K562 (cell line): ENCODE data around the gene PLA2G12B. TPM values are rescaled to one million over a fixed set of nuclear protein-coding genes. Genes with fewer than 3 reads are reported as not detected.

Experiments used
- BCOR ChIP-seq: fragments of 450-650 bp; IDR thresholded peaks from 2 replicates; pipeline ENCODE4 v1.6.1; 2016
- CHCHD3 ChIP-seq: fragments of 250-450 bp; sonication (Bioruptor Pico); IDR thresholded peaks from 2 replicates; pipeline ENCODE4 v2.1.2; 2022; ENCODE audit warnings: mild to moderate bottlenecking
- CHD2 ChIP-seq: IDR thresholded peaks from 2 replicates; pipeline ENCODE4 v1.6.1; 2011; ENCODE audit warnings: low read depth, low read length
- FOSL1 ChIP-seq: fragments of 200-800 bp; sonication (Bioruptor generic); conservative IDR thresholded peaks from 2 replicates; pipeline ENCODE4 v1.6.1; 2016; ENCODE audit warnings: missing genetic modification characterization, missing compliant biosample characterization
- GATA2 ChIP-seq: sonication (generic); formaldehyde crosslinking; IDR thresholded peaks from 2 replicates; pipeline ENCODE4 v1.4.0; 2020; ENCODE audit warnings: mild to moderate bottlenecking, missing genetic modification reagents
- GTF2E2 ChIP-seq: fragments of 200-800 bp; sonication (Bioruptor generic); IDR thresholded peaks from 2 replicates; pipeline ENCODE4 v1.6.1; 2016; ENCODE audit warnings: missing genetic modification characterization, missing compliant biosample characterization
- HDAC8 ChIP-seq: fragments of 450-650 bp; IDR thresholded peaks from 2 replicates; pipeline ENCODE4 v1.6.1; 2016; ENCODE audit warnings: mild to moderate bottlenecking, missing genetic modification characterization, moderate library complexity, missing compliant biosample characterization
- JUNB ChIP-seq: fragments of 450-650 bp; formaldehyde crosslinking; conservative IDR thresholded peaks from 2 replicates; pipeline ENCODE4 v1.4.0; 2020; ENCODE audit warnings: mild to moderate bottlenecking
- MEF2D ChIP-seq: conservative IDR thresholded peaks from 2 replicates; pipeline ENCODE4 v1.6.1; 2016; ENCODE audit warnings: low read depth, missing genetic modification characterization, missing compliant biosample characterization
- NCOA2 ChIP-seq, 2 experiments: fragments of 450-650 bp; IDR thresholded peaks; 2 replicates each; pipeline ENCODE4 v1.6.1; 2018; ENCODE audit warnings: mild to moderate bottlenecking in 2 of 2, moderate library complexity in 1 of 2; ENCODE audit not compliant: partially characterized antibody in 2 of 2
- NFRKB ChIP-seq: fragments of 450-650 bp; IDR thresholded peaks from 2 replicates; pipeline ENCODE4 v1.6.1; 2016; ENCODE audit warnings: low read depth
- POLR2AphosphoS5 ChIP-seq: IDR thresholded peaks from 2 replicates; pipeline ENCODE4 v1.6.1; 2011; ENCODE audit warnings: mild to moderate bottlenecking, low read depth, low read length, moderate library complexity; ENCODE audit not compliant: control insufficient read depth, insufficient read depth
- SP2 ChIP-seq: IDR thresholded peaks from 2 replicates; pipeline ENCODE4 v1.6.1; 2011; ENCODE audit warnings: mild to moderate bottlenecking, low read depth, low read length, moderate library complexity; ENCODE audit not compliant: poor library complexity, severe bottlenecking; ENCODE audit errors: extremely low read depth
- SRF ChIP-seq, 2 experiments: fragments of 250-450, 450-650 bp in 1 of 2; sonication (Bioruptor Pico) in 1 of 2; sonication (generic) in 1 of 2; formaldehyde crosslinking; IDR thresholded peaks; 2 replicates each; pipeline versions ENCODE4 v1.5.0 to v1.5.1; 2020 to 2022; ENCODE audit warnings: mild to moderate bottlenecking in 1 of 2, missing genetic modification reagents in 1 of 2
- TAF15 ChIP-seq: fragments of 200-400 bp; formaldehyde crosslinking; IDR thresholded peaks from 2 replicates; pipeline ENCODE4 v1.6.1; 2017; ENCODE audit warnings: mild to moderate bottlenecking, low read depth, low read length, moderate library complexity
- U2AF1 ChIP-seq: fragments of 200-400 bp; formaldehyde crosslinking; optimal IDR thresholded peaks from 2 replicates; pipeline ENCODE3; 2017; ENCODE audit warnings: mild to moderate bottlenecking, low read depth, low read length, moderate library complexity
- ZBTB1 ChIP-seq: sonication (generic); formaldehyde crosslinking; IDR thresholded peaks from 2 replicates; pipeline ENCODE4 v1.8.1; 2023; ENCODE audit warnings: missing genetic modification reagents, low read depth, mild to moderate bottlenecking, borderline replicate concordance
- ZBTB17 ChIP-seq: fragments of 450-650 bp; formaldehyde crosslinking; IDR thresholded peaks from 2 replicates; pipeline ENCODE4 v1.4.0; 2020; ENCODE audit warnings: mild to moderate bottlenecking
- ZBTB7A ChIP-seq: IDR thresholded peaks from 2 replicates; pipeline ENCODE4 v1.6.1; 2011; ENCODE audit warnings: low read depth, mild to moderate bottlenecking, low read length, moderate library complexity, borderline replicate concordance; ENCODE audit not compliant: control insufficient read depth
- ZC3H11A ChIP-seq: IDR thresholded peaks from 2 replicates; pipeline ENCODE4 v1.6.1; 2012; ENCODE audit warnings: low read depth, low read length, improper control_type of control experiment
- ZFP36 ChIP-seq: fragments of 150-350 bp; IDR thresholded peaks from 2 replicates; pipeline ENCODE4 v1.6.1; 2018; ENCODE audit warnings: low read length, low read depth; ENCODE audit not compliant: partially characterized antibody
- ZNF23 ChIP-seq: fragments of 250-450 bp; sonication (Bioruptor Pico); IDR thresholded peaks from 2 replicates; pipeline ENCODE4 v1.4.0; 2020; ENCODE audit warnings: mild to moderate bottlenecking
- ZNF232 ChIP-seq: sonication (generic); formaldehyde crosslinking; IDR thresholded peaks from 2 replicates; pipeline ENCODE4 v1.8.0; 2022; ENCODE audit warnings: mild to moderate bottlenecking, missing genetic modification reagents
- ZSCAN29 ChIP-seq: fragments of 450-650 bp; IDR thresholded peaks from 2 replicates; pipeline ENCODE4 v1.6.1; 2017
- polyA plus RNA-seq, 8 experiments: library from polyadenylated mRNA; depleted of rRNA in 4 of 8; stranded (reverse) in 5 of 8; unstranded in 3 of 8; fragments of >200 nt; fragmentation: Nextera tagmentation in 2 of 8; fragmentation: Illumina TruSeq in 1 of 8; extraction: Ambion mirVana in 2 of 8; extraction: Trizol in 1 of 8; gene quantifications; 2 replicates each; pipeline versions ENCODE4 v1.2.1 to v1.2.3, GENCODE V29; 2011 to 2014; ENCODE audit warnings: inconsistent platforms in 1 of 8, missing spikeins in 1 of 8
- total RNA-seq, 7 experiments: library from RNA; depleted of rRNA in 6 of 7; stranded (reverse); fragments of >200 nt in 6 of 7; fragmentation: Illumina TruSeq in 2 of 7; extraction: Trizol in 2 of 7; gene quantifications; 2 replicates each; pipeline versions ENCODE4 v1.2.1 to v1.2.3, GENCODE V29; 2011 to 2021; ENCODE audit warnings: low replicate concordance in 1 of 7
- TF ChIP-seq, protein P1 (sequence below): fragments of 450-650 bp; IDR thresholded peaks from 2 replicates; pipeline ENCODE4 v1.6.1; 2017; ENCODE audit warnings: antibody characterized with exemption, mild to moderate bottlenecking
- TF ChIP-seq, protein P2 (sequence below): fragments of 250-450 bp; sonication (Bioruptor Pico); IDR thresholded peaks from 2 replicates; pipeline ENCODE4 v1.4.0; 2020; ENCODE audit warnings: borderline replicate concordance

Gene PLA2G12B
- total and polyA plus RNA-seq, 9 of the 15 experiments (the other 6 are each of a cell fraction or from before 2014, with no cell fraction given), result not detected

DNA sequence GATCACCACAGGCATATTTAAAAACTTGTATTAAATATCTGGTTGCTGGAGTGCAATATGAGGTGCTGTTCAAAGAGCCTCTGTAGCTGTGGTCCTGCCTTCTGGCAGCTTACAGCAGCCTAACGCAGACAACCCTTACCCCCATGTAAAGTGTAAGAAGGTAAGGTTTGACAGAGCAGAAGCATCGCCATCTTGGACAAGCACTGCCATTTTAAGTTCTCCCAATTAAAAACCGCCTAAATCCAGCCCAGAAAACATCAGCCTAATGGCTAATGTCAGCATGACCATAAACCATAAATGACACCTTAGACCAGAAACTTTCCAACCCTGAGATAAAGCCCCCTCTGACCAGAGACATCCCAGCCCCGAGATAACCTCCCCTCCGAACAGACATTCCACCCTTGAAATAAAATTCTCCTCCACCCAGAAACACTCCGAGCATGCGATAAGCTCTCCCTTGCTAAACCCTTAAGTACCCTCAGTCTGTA, 66.4 kb downstream of the PLA2G12B start (continued):
- TF ChIP-seq JUNB (CRISPR knock-in tag), result no peak
- no peak for TF ChIP-seq TAF15
- no peak for TF ChIP-seq ZNF232 (CRISPR knock-in tag)
- no peak for TF ChIP-seq ZC3H11A
- no peak for TF ChIP-seq FOSL1
- no peak; the same call in 1 of the 2 replicates for TF ChIP-seq GATA2
- TF ChIP-seq, protein P1, sequence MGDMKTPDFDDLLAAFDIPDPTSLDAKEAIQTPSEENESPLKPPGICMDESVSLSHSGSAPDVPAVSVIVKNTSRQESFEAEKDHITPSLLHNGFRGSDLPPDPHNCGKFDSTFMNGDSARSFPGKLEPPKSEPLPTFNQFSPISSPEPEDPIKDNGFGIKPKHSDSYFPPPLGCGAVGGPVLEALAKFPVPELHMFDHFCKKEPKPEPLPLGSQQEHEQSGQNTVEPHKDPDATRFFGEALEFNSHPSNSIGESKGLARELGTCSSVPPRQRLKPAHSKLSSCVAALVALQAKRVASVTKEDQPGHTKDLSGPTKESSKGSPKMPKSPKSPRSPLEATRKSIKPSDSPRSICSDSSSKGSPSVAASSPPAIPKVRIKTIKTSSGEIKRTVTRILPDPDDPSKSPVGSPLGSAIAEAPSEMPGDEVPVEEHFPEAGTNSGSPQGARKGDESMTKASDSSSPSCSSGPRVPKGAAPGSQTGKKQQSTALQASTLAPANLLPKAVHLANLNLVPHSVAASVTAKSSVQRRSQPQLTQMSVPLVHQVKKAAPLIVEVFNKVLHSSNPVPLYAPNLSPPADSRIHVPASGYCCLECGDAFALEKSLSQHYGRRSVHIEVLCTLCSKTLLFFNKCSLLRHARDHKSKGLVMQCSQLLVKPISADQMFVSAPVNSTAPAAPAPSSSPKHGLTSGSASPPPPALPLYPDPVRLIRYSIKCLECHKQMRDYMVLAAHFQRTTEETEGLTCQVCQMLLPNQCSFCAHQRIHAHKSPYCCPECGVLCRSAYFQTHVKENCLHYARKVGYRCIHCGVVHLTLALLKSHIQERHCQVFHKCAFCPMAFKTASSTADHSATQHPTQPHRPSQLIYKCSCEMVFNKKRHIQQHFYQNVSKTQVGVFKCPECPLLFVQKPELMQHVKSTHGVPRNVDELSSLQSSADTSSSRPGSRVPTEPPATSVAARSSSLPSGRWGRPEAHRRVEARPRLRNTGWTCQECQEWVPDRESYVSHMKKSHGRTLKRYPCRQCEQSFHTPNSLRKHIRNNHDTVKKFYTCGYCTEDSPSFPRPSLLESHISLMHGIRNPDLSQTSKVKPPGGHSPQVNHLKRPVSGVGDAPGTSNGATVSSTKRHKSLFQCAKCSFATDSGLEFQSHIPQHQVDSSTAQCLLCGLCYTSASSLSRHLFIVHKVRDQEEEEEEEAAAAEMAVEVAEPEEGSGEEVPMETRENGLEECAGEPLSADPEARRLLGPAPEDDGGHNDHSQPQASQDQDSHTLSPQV, result peak; percentile 97
- no peak for TF ChIP-seq POLR2AphosphoS5
- peak; percentile 93 for TF ChIP-seq ZBTB17
- TF ChIP-seq U2AF1, result no peak
- no peak for TF ChIP-seq ZBTB7A
- no peak for TF ChIP-seq SRF (CRISPR knock-in tag; IDR thresholded peaks at IDR 0.05)
- TF ChIP-seq ZNF23 (CRISPR knock-in tag), result peak; percentile 91
- TF ChIP-seq ZBTB1 (CRISPR knock-in tag), result no peak
- TF ChIP-seq CHCHD3 (CRISPR knock-in tag), result no peak
- peak; percentile 47; the same call in 1 of the 2 replicates for TF ChIP-seq GTF2E2 (tag)
- no peak for TF ChIP-seq CHD2
- TF ChIP-seq HDAC8, result peak; percentile 79; the same call in 1 of the 2 replicates
- TF ChIP-seq MEF2D (tag), result peak; percentile 79; the same call in 1 of the 2 replicates
- TF ChIP-seq NCOA2 (IDR thresholded peaks at IDR 0.05; ENCODE audit: partially characterized antibody in 2 of 2), result no peak
- no peak for TF ChIP-seq ZSCAN29
- no peak for TF ChIP-seq NFRKB
- TF ChIP-seq BCOR, result no peak
- no peak for TF ChIP-seq SP2
- TF ChIP-seq ZFP36, result peak; percentile 19
- TF ChIP-seq, protein P2, sequence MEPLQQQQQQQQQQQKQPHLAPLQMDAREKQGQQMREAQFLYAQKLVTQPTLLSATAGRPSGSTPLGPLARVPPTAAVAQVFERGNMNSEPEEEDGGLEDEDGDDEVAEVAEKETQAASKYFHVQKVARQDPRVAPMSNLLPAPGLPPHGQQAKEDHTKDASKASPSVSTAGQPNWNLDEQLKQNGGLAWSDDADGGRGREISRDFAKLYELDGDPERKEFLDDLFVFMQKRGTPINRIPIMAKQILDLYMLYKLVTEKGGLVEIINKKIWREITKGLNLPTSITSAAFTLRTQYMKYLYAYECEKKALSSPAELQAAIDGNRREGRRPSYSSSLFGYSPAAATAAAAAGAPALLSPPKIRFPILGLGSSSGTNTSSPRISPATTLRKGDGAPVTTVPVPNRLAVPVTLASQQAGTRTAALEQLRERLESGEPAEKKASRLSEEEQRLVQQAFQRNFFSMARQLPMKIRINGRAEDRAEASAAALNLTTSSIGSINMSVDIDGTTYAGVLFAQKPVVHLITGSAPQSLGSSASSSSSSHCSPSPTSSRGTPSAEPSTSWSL, result no peak
